Stimulated activated CD4-positive, alpha-beta T cell treated with anti-CD3 and anti-CD28 coated beads, Interleukin-1b, Interleukin-23, amount 100 ng/mL, for 1 hour (primary cell): Measurements from ENCODE around the gene ALDH4A1.
"Not testable (repeated sequence)": the region's sequence is repeated elsewhere in the genome, so short reads cannot be mapped to it uniquely, and the experiment has no call there.

Experiments used
- DNase-seq, 2 donors: peaks; one replicate each; pipeline ENCODE4 v3.0.0-alpha.2; 2020; ENCODE audit warnings: low read depth in 2 of 2

Gene ALDH4A1

GRCh38 chr1:18901147-18901951, 1.0 kb downstream of the ALDH4A1 start:
- DNase-seq = no peak

GRCh38 chr1:18900303-18900841, 2.0 kb downstream of the ALDH4A1 start:
- no peak for DNase-seq

- DNase-seq = no peak
Measured at GRCh38 chr1:18899363-18900049, 2.8 kb downstream of the ALDH4A1 start.

GRCh38 chr1:18898567-18898966, 3.8 kb downstream of the ALDH4A1 start:
- no peak for DNase-seq

GRCh38 chr1:18895317-18895716, 7.0 kb downstream of the ALDH4A1 start:
- DNase-seq = no peak

GRCh38 chr1:18893120-18893519, 9.2 kb downstream of the ALDH4A1 start:
- no peak for DNase-seq

GRCh38 chr1:18891858-18892257, 10.5 kb downstream of the ALDH4A1 start:
- not testable (repeated sequence) for DNase-seq

- DNase-seq = no peak
Measured at GRCh38 chr1:18891426-18891780, 11.0 kb downstream of the ALDH4A1 start.

- no peak for DNase-seq
Measured at GRCh38 chr1:18890706-18891425, 11.5 kb downstream of the ALDH4A1 start.

- no peak for DNase-seq
Measured at GRCh38 chr1:18886003-18886335, 16.4 kb downstream of the ALDH4A1 start.

GRCh38 chr1:18885311-18886002, 16.9 kb downstream of the ALDH4A1 start:
- DNase-seq = no peak

- DNase-seq = no peak
Measured at GRCh38 chr1:18884727-18885126, 17.6 kb downstream of the ALDH4A1 start.

GRCh38 chr1:18884419-18884717, 18.0 kb downstream of the ALDH4A1 start:
- no peak for DNase-seq

GRCh38 chr1:18883636-18884418, 18.5 kb downstream of the ALDH4A1 start:
- DNase-seq = peak; percentile 52 to 76

- DNase-seq = no peak
Measured at GRCh38 chr1:18883079-18883478, 19.3 kb downstream of the ALDH4A1 start.

GRCh38 chr1:18882486-18882885, 19.9 kb downstream of the ALDH4A1 start:
- no peak for DNase-seq

- no peak for DNase-seq
Measured at GRCh38 chr1:18881642-18882431, 20.5 kb downstream of the ALDH4A1 start.

- no peak for DNase-seq
Measured at GRCh38 chr1:18881164-18881563, 21.2 kb downstream of the ALDH4A1 start.

- DNase-seq = no peak
Measured at GRCh38 chr1:18880585-18880984, 21.8 kb downstream of the ALDH4A1 start.

GRCh38 chr1:18879791-18880309, 22.5 kb downstream of the ALDH4A1 start:
- no peak for DNase-seq
